Natural killer cell (primary cell): ENCODE results near the gene RYR3. TPM values are rescaled to one million over a fixed set of nuclear protein-coding genes. Genes with fewer than 3 reads are reported as not detected.

ENCODE experiments used
- ATAC-seq, 3 donors: fragments of 150-1000 bp in 2 of 3; fragments of 200-7000 bp in 1 of 3; cut with Tn5 transposase; 1 replicate in 1 of 3; 2 replicates in 2 of 3; pipeline ENCODE4 v1.10.0; 2021; ENCODE audit warnings: mild to moderate bottlenecking in 2 of 3, moderate library complexity in 2 of 3
- DNase-seq, 2 donors: peaks; one replicate each; pipeline versions ENCODE4 v3.0.0 to v3.0.0-alpha.2; 2013 to 2021; ENCODE audit warnings: mixed read lengths in 1 of 2
- H3K27ac ChIP-seq: one replicate; pipeline ENCODE4 v1.5.1; 2013; ENCODE audit warnings: mild to moderate bottlenecking, low read length
- H3K27me3 ChIP-seq: one replicate; pipeline ENCODE4 v1.6.1; 2013; ENCODE audit warnings: low read length; ENCODE audit not compliant: control insufficient read depth, insufficient read depth
- H3K36me3 ChIP-seq: one replicate; pipeline ENCODE4 v1.6.1; 2013; ENCODE audit warnings: low read length; ENCODE audit not compliant: control insufficient read depth, insufficient read depth
- H3K4me1 ChIP-seq: one replicate; pipeline ENCODE4 v1.6.1; 2013; ENCODE audit warnings: low read length; ENCODE audit not compliant: control insufficient read depth, insufficient read depth
- H3K4me3 ChIP-seq: one replicate; pipeline ENCODE4 v1.5.1; 2013; ENCODE audit warnings: low read length
- H3K9me3 ChIP-seq: one replicate; pipeline ENCODE4 v1.6.1; 2013; ENCODE audit warnings: low read length; ENCODE audit not compliant: control insufficient read depth, insufficient read depth
- H3K27ac Mint-ChIP-seq, 2 donors: one replicate each; pipeline ENCODE4 v1.8.0; 2022; ENCODE audit warnings: mild to moderate bottlenecking in 2 of 2, mixed read lengths in 2 of 2, moderate library complexity in 1 of 2
- H3K27me3 Mint-ChIP-seq, 2 donors: one replicate each; pipeline ENCODE4 v1.8.0; 2022; ENCODE audit warnings: low read depth in 2 of 2, mixed read lengths in 2 of 2
- H3K36me3 Mint-ChIP-seq: one replicate; pipeline ENCODE4 v1.8.0; 2022; ENCODE audit warnings: mixed read lengths
- H3K4me1 Mint-ChIP-seq, 2 donors: one replicate each; pipeline ENCODE4 v1.8.0; 2022; ENCODE audit warnings: mixed read lengths in 2 of 2
- H3K4me3 Mint-ChIP-seq: one replicate; pipeline ENCODE4 v1.8.0; 2022; ENCODE audit warnings: mild to moderate bottlenecking, moderate library complexity, mixed read lengths
- H3K9me3 Mint-ChIP-seq, 2 donors: one replicate each; pipeline ENCODE4 v1.8.0; 2022; ENCODE audit warnings: mixed read lengths in 2 of 2
- CTCF ChIP-seq: fragments of 200-600 bp; IDR thresholded peaks from one replicate; pipeline ENCODE4 v1.8.0; 2022; ENCODE audit warnings: antibody characterized with exemption
- WGBS: methylation state at CpG from one replicate; pipeline ENCODE4 v1.1.7; 2013; ENCODE audit warnings: missing lambda C conversion rate; ENCODE audit not compliant: insufficient coverage; 5-methylcytosine and 5-hydroxymethylcytosine counted together
- intact Hi-C: fragments of 100-400 bp; cut with micrococcal nuclease; formaldehyde crosslinking; loops from one replicate; pipeline ENCODE4 v1.14.2; 2022
- total RNA-seq, 4 donors: library from RNA; stranded (reverse); fragments of 120-200 nt in 1 of 4; gene quantifications; one replicate each; pipeline versions ENCODE4 v1.2.3 to v1.2.4, GENCODE V29; 2013 to 2022

RYR3 gene
- total RNA-seq, 3 donors from 2014 or later (not counting 1 experiment from before 2014, with no cell fraction given) = 0.09 to 6.2 TPM; not detected in 1

DNA sequence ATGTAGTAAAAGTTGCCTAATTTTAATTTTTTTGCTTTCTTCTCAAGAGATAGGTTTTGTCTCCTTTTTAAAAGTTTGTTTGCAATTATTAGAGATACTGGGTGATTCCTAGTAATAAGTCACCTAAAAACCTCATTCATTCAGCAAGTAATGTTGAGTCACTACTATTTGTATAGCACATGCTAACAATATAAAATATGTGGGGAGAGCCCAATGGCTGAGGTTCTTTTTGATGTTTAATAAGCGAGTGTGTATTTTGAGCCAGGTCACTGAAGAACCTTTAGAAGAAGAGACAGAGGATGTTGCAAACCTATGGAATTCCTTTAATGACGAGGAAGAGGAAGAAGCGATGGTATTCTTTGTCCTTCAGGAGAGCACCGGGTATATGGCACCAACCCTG is 533.8 kb downstream of the RYR3 start:
- Histone ChIP-seq H3K27ac (no peak overlapping the region), H3K4me1 (no peaks in the 10 kb centered on the region), H3K36me3 (no peaks in the 10 kb centered on the region), H3K27me3 (no peaks in the 10 kb centered on the region), H3K9me3 (no peaks in the 10 kb centered on the region), H3K4me3 (no peak overlapping the region)
- TF ChIP-seq CTCF = no peak
- Mint-ChIP-seq H3K4me1 (no peaks in the 10 kb centered on the region), H3K27me3 (peaks cover under 1 to 6% of the 10 kb centered on the region in 2 donors), H3K36me3 (no peaks in the 10 kb centered on the region), H3K4me3 (no peak overlapping the region), H3K27ac (no peak overlapping the region), H3K9me3 (no peaks in the 10 kb centered on the region)
- ATAC-seq (no peak), DNase-seq (no peak)
- WGBS = 90% methylated on average over 4 of the region's 4 CpGs
- intact Hi-C loops = no loop called here

GRCh38 chr15:33846142-33846541 is 535.4 kb downstream of the RYR3 start:
- ATAC-seq (no peak), DNase-seq (no peak)
- Mint-ChIP-seq H3K4me3 (no peak overlapping the region), H3K36me3 (no peaks in the 10 kb centered on the region), H3K4me1 (no peaks in the 10 kb centered on the region), H3K9me3 (no peaks in the 10 kb centered on the region), H3K27ac (no peak overlapping the region), H3K27me3 (peaks cover 0 to 3% of the 10 kb centered on the region in 2 donors)
- Histone ChIP-seq H3K4me3 (no peak overlapping the region), H3K4me1 (no peaks in the 10 kb centered on the region), H3K9me3 (no peaks in the 10 kb centered on the region), H3K36me3 (no peaks in the 10 kb centered on the region), H3K27ac (no peak overlapping the region), H3K27me3 (no peaks in the 10 kb centered on the region)
- WGBS = 93% methylated on average over 2 of the region's 2 CpGs
- intact Hi-C loops = no loop called here
- no peak for TF ChIP-seq CTCF

DNA sequence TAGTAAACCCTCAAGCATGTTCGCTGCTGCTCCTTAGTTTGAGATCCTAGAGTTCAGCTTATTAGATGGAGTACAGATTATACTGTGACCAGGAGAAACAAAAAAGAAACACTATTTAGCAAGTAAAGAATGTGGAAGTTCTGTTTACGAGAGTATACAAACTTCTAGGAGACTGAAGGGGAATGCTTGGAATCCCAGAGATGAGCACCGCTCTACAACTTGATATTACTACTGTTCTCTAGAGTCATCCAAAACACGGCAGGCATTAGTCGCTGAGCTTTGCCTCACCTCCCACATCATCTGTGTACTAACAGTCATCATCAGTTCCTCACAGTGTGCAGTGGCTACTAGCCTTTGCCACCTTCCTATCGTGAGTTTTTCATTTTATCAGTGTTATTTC is 536.1 kb downstream of the RYR3 start:
- Mint-ChIP-seq H3K9me3 (no peaks in the 10 kb centered on the region), H3K27ac (no peak overlapping the region), H3K36me3 (no peaks in the 10 kb centered on the region), H3K4me3 (no peak overlapping the region), H3K27me3 (peaks cover 0 to 3% of the 10 kb centered on the region in 2 donors), H3K4me1 (no peaks in the 10 kb centered on the region)
- ATAC-seq (no peak), DNase-seq (no peak)
- 90% methylated on average over 6 of the region's 6 CpGs for WGBS
- TF ChIP-seq CTCF = no peak
- no peaks in the 10 kb centered on the region for H3K27me3 ChIP-seq
- no peaks in the 10 kb centered on the region for H3K36me3 ChIP-seq
- intact Hi-C loops = no loop called here
- no peaks in the 10 kb centered on the region for H3K9me3 ChIP-seq
- H3K4me1 ChIP-seq = no peaks in the 10 kb centered on the region
- no peak overlapping the region for H3K27ac ChIP-seq
- no peak overlapping the region for H3K4me3 ChIP-seq

GRCh38 chr15:33848011-33848410 is 537.2 kb downstream of the RYR3 start:
- Mint-ChIP-seq H3K36me3 (no peaks in the 10 kb centered on the region), H3K27ac (no peak overlapping the region), H3K27me3 (peaks cover 0 to 3% of the 10 kb centered on the region in 2 donors), H3K9me3 (no peaks in the 10 kb centered on the region), H3K4me3 (no peak overlapping the region), H3K4me1 (no peaks in the 10 kb centered on the region)
- ATAC-seq (no peak), DNase-seq (no peak)
- Histone ChIP-seq H3K4me1 (no peaks in the 10 kb centered on the region), H3K9me3 (no peaks in the 10 kb centered on the region), H3K36me3 (no peaks in the 10 kb centered on the region), H3K4me3 (no peak overlapping the region), H3K27me3 (no peaks in the 10 kb centered on the region), H3K27ac (no peak overlapping the region)
- no peak for TF ChIP-seq CTCF
- 100% methylated on average over 2 of the region's 3 CpGs for WGBS
- intact Hi-C loops = no loop called here
